B cell (primary cell): ENCODE results near the gene RAP1GAP2.

ENCODE experiments used
- CTCF ChIP-seq: fragments of 200-600 bp; IDR thresholded peaks from one replicate; pipeline ENCODE4 v1.8.0; 2022; ENCODE audit warnings: antibody characterized with exemption, mild to moderate bottlenecking
- EZH2 ChIP-seq: IDR thresholded peaks from 2 replicates; pipeline ENCODE4 v1.6.1; 2012; ENCODE audit warnings: borderline replicate concordance, low read depth, mild to moderate bottlenecking, moderate library complexity, low read length; ENCODE audit not compliant: insufficient read depth, poor library complexity, severe bottlenecking

- TF ChIP-seq CTCF (no peak), EZH2 (no peak)
These were observed 5.6 kb downstream of the RAP1GAP2 start for GRCh38 chr17:2801841-2802240.
